Stimulated activated CD4-positive, alpha-beta T cell treated with anti-CD3 and anti-CD28 coated beads, Interleukin-2, amount 100 ng/mL, for 4 hours (primary cell): Measurements from ENCODE around the gene MTF2.
"Not testable (repeated sequence)": the region's sequence is repeated elsewhere in the genome, so short reads cannot be mapped to it uniquely, and the experiment has no call there.

Source experiments
- DNase-seq: peaks from one replicate; pipeline ENCODE4 v3.0.0-alpha.2; 2020; ENCODE audit warnings: low read depth

The MTF2 gene

GRCh38 chr1:93143136-93143535 is 64.1 kb downstream of the MTF2 start:
- DNase-seq, result no peak

- no peak for DNase-seq
Measured at GRCh38 chr1:93143769-93144168, 64.7 kb downstream of the MTF2 start.

GRCh38 chr1:93148001-93148400 is 68.9 kb downstream of the MTF2 start:
- DNase-seq, result no peak

- no peak for DNase-seq
Measured at GRCh38 chr1:93150729-93151128, 71.6 kb downstream of the MTF2 start.

- no peak for DNase-seq
Measured at GRCh38 chr1:93151474-93151873, 72.4 kb downstream of the MTF2 start.

GRCh38 chr1:93152835-93153234 is 73.8 kb downstream of the MTF2 start:
- DNase-seq, result no peak

GRCh38 chr1:93154898-93155297 is 75.8 kb downstream of the MTF2 start:
- DNase-seq, result no peak

- DNase-seq, result no peak
Measured at GRCh38 chr1:93155335-93155734, 76.3 kb downstream of the MTF2 start.

GRCh38 chr1:93159337-93159736 is 80.3 kb downstream of the MTF2 start:
- DNase-seq, result no peak

GRCh38 chr1:93163314-93163713 is 84.2 kb downstream of the MTF2 start:
- DNase-seq, result not testable (repeated sequence)

- DNase-seq, result no peak
Measured at GRCh38 chr1:93164816-93165215, 85.7 kb downstream of the MTF2 start.

GRCh38 chr1:93165895-93166294 is 86.8 kb downstream of the MTF2 start:
- DNase-seq, result not testable (repeated sequence)

- DNase-seq, result no peak
Measured at GRCh38 chr1:93167006-93167405, 87.9 kb downstream of the MTF2 start.

- DNase-seq, result not testable (repeated sequence)
Measured at GRCh38 chr1:93170141-93170678, 91.1 kb downstream of the MTF2 start.

GRCh38 chr1:93171549-93172034 is 92.5 kb downstream of the MTF2 start:
- DNase-seq, result no peak

- DNase-seq, result no peak
Measured at GRCh38 chr1:93172778-93173177, 93.7 kb downstream of the MTF2 start.

GRCh38 chr1:93174638-93175037 is 95.6 kb downstream of the MTF2 start:
- DNase-seq, result not testable (repeated sequence)

GRCh38 chr1:93177991-93178390 is 98.9 kb downstream of the MTF2 start:
- no peak for DNase-seq

- no peak for DNase-seq
Measured at GRCh38 chr1:93178418-93178817, 99.3 kb downstream of the MTF2 start.

GRCh38 chr1:93179886-93180722 is 101.0 kb downstream of the MTF2 start, which contains the start of gene TMED5:
TMED5 (minus strand) TSS chr1:93180413; CDS start chr1:93180242, 171 bp downstream.
- peak; percentile 92 for DNase-seq

- peak; percentile 40 for DNase-seq
Measured at GRCh38 chr1:93180723-93181613, 101.9 kb downstream of the MTF2 start, which contains the start of gene CCDC18. CCDC18 (plus strand) TSS chr1:93180724; CDS start chr1:93183362, 2,638 bp downstream.

GRCh38 chr1:93186667-93187066 is 107.6 kb downstream of the MTF2 start:
- DNase-seq, result no peak
